A549 (cell line): ENCODE measurements around the gene GALNTL6.

ENCODE experiments used
- BCL3 ChIP-seq: fragments of >200 bp; sonication (Bioruptor Twin); formaldehyde crosslinking; IDR thresholded peaks from 3 replicates; pipeline ENCODE4 v1.6.1; 2016
- CTCF ChIP-seq: fragments of >200 bp; sonication (Bioruptor Twin); formaldehyde crosslinking; IDR thresholded peaks from 3 replicates; pipeline ENCODE4 v1.5.1; 2016
- JUN ChIP-seq, 2 experiments: fragments of >200 bp; sonication (Bioruptor Twin); formaldehyde crosslinking; IDR thresholded peaks; 2 replicates in 1 of 2; 3 replicates in 1 of 2; pipeline ENCODE4 v1.6.1; 2016 to 2017
- KDM1A ChIP-seq: fragments of 200-600 bp; sonication (generic); IDR thresholded peaks from 2 replicates; pipeline ENCODE4 v1.6.1; 2016; ENCODE audit warnings: low read depth, mild to moderate bottlenecking
- MAZ ChIP-seq: fragments of 150-350 bp; IDR thresholded peaks from 2 replicates; pipeline ENCODE4 v1.6.1; 2014; ENCODE audit warnings: antibody characterized with exemption, low read depth, low read length, borderline replicate concordance
- PHF8 ChIP-seq: fragments of 200-600 bp; sonication (generic); IDR thresholded peaks from 2 replicates; pipeline ENCODE4 v1.6.1; 2016; ENCODE audit warnings: low read depth, mild to moderate bottlenecking, antibody characterized with exemption, moderate library complexity, borderline replicate concordance
- POLR2A ChIP-seq: IDR thresholded peaks from 2 replicates; pipeline ENCODE4 v1.6.1; 2012; ENCODE audit warnings: mild to moderate bottlenecking, low read length
- RAD21 ChIP-seq, 2 experiments: fragments of >200 bp in 1 of 2; sonication (Bioruptor Twin) in 1 of 2; formaldehyde crosslinking in 1 of 2; IDR thresholded peaks in 1 of 2; conservative IDR thresholded peaks in 1 of 2; 2 replicates in 1 of 2; 3 replicates in 1 of 2; pipeline ENCODE4 v1.6.1; 2012 to 2018; ENCODE audit warnings: inconsistent platforms in 1 of 2
- REST ChIP-seq: fragments of 200-600 bp; sonication (generic); IDR thresholded peaks from 2 replicates; pipeline ENCODE4 v1.6.1; 2016; ENCODE audit warnings: antibody characterized with exemption, mild to moderate bottlenecking, moderate library complexity
- USF2 ChIP-seq: fragments of 450-650 bp; IDR thresholded peaks from 2 replicates; pipeline ENCODE4 v1.6.1; 2014; ENCODE audit warnings: antibody characterized with exemption
- ZFP36 ChIP-seq: fragments of 450-650 bp; IDR thresholded peaks from 2 replicates; pipeline ENCODE4 v1.6.1; 2014; ENCODE audit warnings: borderline replicate concordance; ENCODE audit not compliant: partially characterized antibody
- TF ChIP-seq, protein P1 (sequence below): IDR thresholded peaks from 2 replicates; pipeline ENCODE4 v1.6.1; 2012

GRCh38 chr4:171920901-171921300, 107.7 kb downstream of the GALNTL6 start:
- TF ChIP-seq CTCF (no peak), REST (no peak), PHF8 (no peak), USF2 (no peak), POLR2A (no peak), RAD21 (conservative IDR thresholded peaks at IDR 0.05 in 1 of 2, IDR thresholded peaks at IDR 0.05 in 1 of 2) (no peak), MAZ (no peak), ZFP36 (no peak), KDM1A (no peak), JUN (IDR thresholded peaks at IDR 0.05) (no peak), BCL3 (no peak)
- TF ChIP-seq, protein P1, sequence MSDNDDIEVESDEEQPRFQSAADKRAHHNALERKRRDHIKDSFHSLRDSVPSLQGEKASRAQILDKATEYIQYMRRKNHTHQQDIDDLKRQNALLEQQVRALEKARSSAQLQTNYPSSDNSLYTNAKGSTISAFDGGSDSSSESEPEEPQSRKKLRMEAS, result no peak
